Measurements from ENCODE around the gene WSB2. TPM values are rescaled to one million over a fixed set of nuclear protein-coding genes. Genes with fewer than 3 reads are reported as not detected.

Gene WSB2
- total and polyA plus RNA-seq, 2 of the 8 experiments (the other 6 are each of a cell fraction or from before 2014, with no cell fraction given) = 47.5 to 58.2 TPM

DNA sequence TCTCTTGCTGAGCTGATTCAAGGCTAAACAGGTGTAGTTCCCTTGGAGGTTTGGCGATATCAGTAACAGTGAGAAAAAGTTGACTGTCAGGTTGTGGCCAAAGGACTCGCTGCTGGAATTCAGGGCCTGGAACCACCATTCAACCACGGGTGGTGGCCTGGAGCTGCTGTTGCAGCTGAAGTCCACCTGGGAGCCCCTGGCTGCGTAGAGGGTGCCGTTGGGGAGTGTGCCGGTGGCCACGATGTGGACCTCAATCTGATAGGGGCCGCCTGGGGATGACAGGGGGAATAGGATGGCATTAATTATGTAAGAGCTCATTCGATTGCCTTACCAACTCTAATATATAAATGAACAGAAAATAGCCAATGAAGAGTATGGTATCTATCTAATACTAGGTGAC, 21.2 kb upstream of the WSB2 start (continued):
- TF ChIP-seq CHD7 (IDR thresholded peaks at IDR 0.05; ENCODE audit: insufficient replicate concordance, low read length) (no peak), KDM4A (IDR thresholded peaks at IDR 0.05; ENCODE audit: low read depth, low read length, severe bottlenecking) (no peak), CBX5 (IDR thresholded peaks at IDR 0.05; ENCODE audit: low read depth, low read length) (no peak), SIN3A (conservative IDR thresholded peaks at IDR 0.05 in 1 of 2, IDR thresholded peaks at IDR 0.05 in 1 of 2; ENCODE audit: low read depth in 1 of 2, low read length in 2 of 2) (no peak), POLR2AphosphoS5 (IDR thresholded peaks at IDR 0.05; ENCODE audit: low read depth, low read length) (no peak), RBBP5 (IDR thresholded peaks at IDR 0.05; ENCODE audit: borderline replicate concordance, low read depth, low read length) (no peak), CEBPB (IDR thresholded peaks at IDR 0.05; ENCODE audit: low read depth, low read length) (no peak), RNF2 (IDR thresholded peaks at IDR 0.05; ENCODE audit: borderline replicate concordance, low read depth, low read length, missing control alignments, poor library complexity, severe bottlenecking) (no peak), CBX8 (IDR thresholded peaks at IDR 0.05; ENCODE audit: borderline replicate concordance, low read depth, low read length) (no peak), ZNF274 (IDR thresholded peaks at IDR 0.05; ENCODE audit: borderline replicate concordance, extremely low read depth, low read length) (no peak), TCF12 (IDR thresholded peaks at IDR 0.05; ENCODE audit: low read depth, low read length) (no peak)
